ENCODE results near the gene GAGE10.

Gene GAGE10

DNA sequence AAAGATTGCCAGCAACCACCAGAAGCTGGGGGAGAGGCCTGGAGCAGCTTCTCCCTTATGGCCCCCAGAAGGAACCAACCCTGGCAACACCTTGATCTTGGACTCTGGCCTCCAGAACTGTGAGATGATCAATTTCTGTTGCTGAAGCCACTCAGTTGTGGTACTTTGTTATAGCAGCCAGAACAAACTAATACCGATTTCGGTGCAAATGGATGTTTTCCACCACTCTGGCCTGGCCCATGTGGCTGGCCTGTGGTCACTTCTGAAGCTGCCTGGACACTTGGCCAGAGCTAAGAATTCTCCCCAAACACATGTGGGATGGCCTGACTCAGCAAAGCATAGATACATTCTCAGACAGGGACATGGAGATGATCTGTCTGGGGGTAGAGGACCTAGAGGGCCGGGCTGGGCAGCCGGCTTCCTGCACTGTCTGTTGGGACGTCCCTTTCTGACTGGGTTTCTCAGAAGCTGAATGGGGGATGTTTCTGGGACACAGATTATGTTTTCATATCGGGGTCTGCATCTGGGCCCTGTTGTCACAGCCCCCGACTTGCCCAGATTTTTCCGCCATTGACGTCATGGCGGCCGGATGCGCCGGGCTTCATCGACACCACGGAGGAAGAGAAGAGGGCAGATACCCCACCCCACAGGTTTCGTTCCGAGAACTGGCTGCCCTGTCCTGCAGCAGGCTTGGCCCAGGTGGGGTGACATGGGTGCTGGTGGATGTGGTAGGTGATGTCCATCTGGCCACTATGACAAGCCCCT lies 43.0 kb upstream of the GAGE10 start:
- DNase-seq (ENCODE audit: low spot score) = no peak

GRCh38 chrX:49262603-49263002 lies 40.8 kb upstream of the GAGE10 start:
- Histone ChIP-seq H3K4me3 (no peak overlapping the region), H3K27ac (no peak overlapping the region)
- TF ChIP-seq CTCF (IDR thresholded peaks at IDR 0.05) = no peak
- no peak for DNase-seq (ENCODE audit: low spot score)

More for the DNA sequence above, 43.0 kb upstream of the GAGE10 start:
- H3K4me3 ChIP-seq = no peak overlapping the region
- H3K27ac ChIP-seq = no peak overlapping the region
- TF ChIP-seq CTCF (IDR thresholded peaks at IDR 0.05) = no peak

DNA sequence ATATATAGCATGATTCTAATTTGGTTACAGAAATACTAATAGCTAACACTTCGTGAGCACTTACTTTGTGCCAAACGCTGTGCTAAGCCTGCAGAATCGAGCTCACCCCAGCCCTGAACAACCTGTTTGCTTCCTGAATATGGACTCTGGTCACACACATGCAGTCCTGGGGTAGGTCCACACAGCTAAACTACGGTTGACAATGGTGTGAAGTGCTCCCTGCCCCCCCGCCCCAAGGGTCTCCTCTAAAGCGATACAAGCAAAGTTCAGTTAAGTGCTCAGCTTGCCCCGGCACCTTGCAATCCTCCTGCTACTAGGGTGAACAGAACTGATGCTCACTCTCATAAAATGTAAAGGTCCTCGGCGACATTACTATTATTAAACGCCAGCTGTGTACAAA lies 39.8 kb upstream of the GAGE10 start:
- DNase-seq (ENCODE audit: low spot score) = no peak
- Histone ChIP-seq H3K27ac (no peak overlapping the region), H3K4me3 (no peak overlapping the region)
- TF ChIP-seq CTCF (IDR thresholded peaks at IDR 0.05) = no peak

- DNase-seq (ENCODE audit: low spot score) = no peak
- H3K4me3 ChIP-seq = no peak within 1 kb of the TSS
- H3K27ac ChIP-seq = no peak within 1 kb of the TSS
- TF ChIP-seq CTCF (IDR thresholded peaks at IDR 0.05) = no peak
Measured at GRCh38 chrX:49264460-49264859, 39.0 kb upstream of the GAGE10 start, which contains the start of gene FOXP3. Gene FOXP3 (minus strand): TSS chrX:49264710. CDS start chrX:49258505, 6,205 bp downstream.

- Histone ChIP-seq H3K4me3 (no peak overlapping the region), H3K27ac (no peak overlapping the region)
- no peak for DNase-seq (ENCODE audit: low spot score)
- no peak for TF ChIP-seq CTCF (IDR thresholded peaks at IDR 0.05)
Measured at GRCh38 chrX:49266523-49267445, 36.7 kb upstream of the GAGE10 start.

- H3K4me3 ChIP-seq = peak overlapping the region; percentile 88
- no peak for DNase-seq (ENCODE audit: low spot score)
- peak overlapping the region; percentile 87 to 97 for H3K27ac ChIP-seq
- no peak for TF ChIP-seq CTCF (IDR thresholded peaks at IDR 0.05)
Measured at GRCh38 chrX:49268702-49269009, 34.8 kb upstream of the GAGE10 start.
